Natural killer cell treated with Interleukin-12 subunit alpha and Interleukin-12 subunit beta and Interleukin-15 and Interleukin-18, amount 100 ng/mL, for 72 hours (primary cell): ENCODE measurements around the gene EFL1. TPM values are rescaled to one million over a fixed set of nuclear protein-coding genes. Genes with fewer than 3 reads are reported as not detected.

ENCODE experiments used
- ATAC-seq, 2 donors: fragments of 150-1000 bp; cut with Tn5 transposase in 1 of 2; sonication (Bioruptor Pico), chemical (Tn5 transposase) in 1 of 2; 2 replicates each; pipeline ENCODE4 v1.10.0; 2021
- DNase-seq: peaks from one replicate; pipeline ENCODE4 v3.0.0; 2022; ENCODE audit warnings: low spot score
- H3K27ac Mint-ChIP-seq, 2 donors: 1 replicate in 1 of 2; 2 replicates in 1 of 2; pipeline ENCODE4 v1.8.0; 2022; ENCODE audit warnings: mixed read lengths in 2 of 2, mild to moderate bottlenecking in 1 of 2, moderate library complexity in 1 of 2
- H3K27me3 Mint-ChIP-seq, 2 donors: 1 replicate in 1 of 2; 2 replicates in 1 of 2; pipeline ENCODE4 v1.8.0; 2022; ENCODE audit warnings: mixed read lengths in 2 of 2
- H3K36me3 Mint-ChIP-seq: one replicate; pipeline ENCODE4 v1.8.0; 2022; ENCODE audit warnings: mixed read lengths
- H3K4me1 Mint-ChIP-seq, 2 donors: 1 replicate in 1 of 2; 2 replicates in 1 of 2; pipeline ENCODE4 v1.8.0; 2022; ENCODE audit warnings: low read depth in 2 of 2, mixed read lengths in 2 of 2, mild to moderate bottlenecking in 1 of 2
- H3K4me3 Mint-ChIP-seq: one replicate; pipeline ENCODE4 v1.8.0; 2022; ENCODE audit warnings: mixed read lengths
- H3K9me3 Mint-ChIP-seq: 2 replicates; pipeline ENCODE4 v1.8.0; 2022; ENCODE audit warnings: mixed read lengths
- total RNA-seq, 2 donors: library from RNA; stranded (reverse); gene quantifications; one replicate each; pipeline ENCODE4 v1.2.3, GENCODE V29; 2022

Gene EFL1
- total RNA-seq, 2 donors from 2014 or later = 23.4 to 35.6 TPM

GRCh38 chr15:82181371-82181770, 81.2 kb downstream of the EFL1 start:
- Mint-ChIP-seq H3K27me3 (no peaks in the 10 kb centered on the region), H3K36me3 (no peaks in the 10 kb centered on the region), H3K9me3 (no peaks in the 10 kb centered on the region), H3K27ac (no peak overlapping the region), H3K4me1 (peaks cover 13 to 17% of the 10 kb centered on the region in 2 donors), H3K4me3 (no peak overlapping the region)
- no peak for ATAC-seq
- no peak for DNase-seq

GRCh38 chr15:82178061-82178460, 84.5 kb downstream of the EFL1 start:
- DNase-seq (no peak), ATAC-seq (no peak)
- no peak overlapping the region for H3K4me3 Mint-ChIP-seq
- peak overlapping the region in 1 of 2 donors; percentile 68 for H3K27ac Mint-ChIP-seq
- H3K9me3 Mint-ChIP-seq = no peaks in the 10 kb centered on the region
- no peaks in the 10 kb centered on the region for H3K27me3 Mint-ChIP-seq
- no peaks in the 10 kb centered on the region for H3K36me3 Mint-ChIP-seq
- H3K4me1 Mint-ChIP-seq = peaks cover 13 to 18% of the 10 kb centered on the region in 2 donors

GRCh38 chr15:82177291-82178010, 85.1 kb downstream of the EFL1 start:
- no peak for ATAC-seq
- DNase-seq = no peak
- peak overlapping the region in 1 of 2 donors; percentile 68 for H3K27ac Mint-ChIP-seq
- no peaks in the 10 kb centered on the region for H3K27me3 Mint-ChIP-seq
- H3K4me1 Mint-ChIP-seq = peaks cover 13 to 18% of the 10 kb centered on the region in 2 donors
- no peaks in the 10 kb centered on the region for H3K9me3 Mint-ChIP-seq
- no peak overlapping the region for H3K4me3 Mint-ChIP-seq
- no peaks in the 10 kb centered on the region for H3K36me3 Mint-ChIP-seq

- peaks cover 13 to 23% of the 10 kb centered on the region in 2 donors for H3K4me1 Mint-ChIP-seq
- DNase-seq = no peak
- H3K27me3 Mint-ChIP-seq = no peaks in the 10 kb centered on the region
Measured at GRCh38 chr15:82176542-82176941, 86.0 kb downstream of the EFL1 start.

GRCh38 chr15:82174471-82175235, 87.9 kb downstream of the EFL1 start:
- Mint-ChIP-seq H3K27me3 (no peaks in the 10 kb centered on the region), H3K36me3 (no peaks in the 10 kb centered on the region)
- ATAC-seq = no peak

More at GRCh38 chr15:82176542-82176941, 86.0 kb downstream of the EFL1 start:
- ATAC-seq = no peak
- Mint-ChIP-seq H3K9me3 (no peaks in the 10 kb centered on the region), H3K4me3 (no peak overlapping the region), H3K27ac (peak overlapping the region in 1 of 2 donors; percentile 68), H3K36me3 (no peaks in the 10 kb centered on the region)

GRCh38 chr15:82173108-82173507, 89.4 kb downstream of the EFL1 start:
- Mint-ChIP-seq H3K27ac (no peak overlapping the region), H3K4me1 (peaks cover 30 to 47% of the 10 kb centered on the region in 2 donors), H3K36me3 (no peaks in the 10 kb centered on the region), H3K9me3 (no peaks in the 10 kb centered on the region), H3K27me3 (no peaks in the 10 kb centered on the region), H3K4me3 (no peak overlapping the region)
- DNase-seq = no peak
- no peak for ATAC-seq

More at GRCh38 chr15:82174471-82175235, 87.9 kb downstream of the EFL1 start:
- Mint-ChIP-seq H3K9me3 (no peaks in the 10 kb centered on the region), H3K4me3 (no peak overlapping the region), H3K4me1 (peaks cover 20 to 34% of the 10 kb centered on the region in 2 donors), H3K27ac (peak overlapping the region in 1 of 2 donors; percentile 33)
- DNase-seq = no peak

- no peak overlapping the region for H3K4me3 Mint-ChIP-seq
- H3K27me3 Mint-ChIP-seq = no peaks in the 10 kb centered on the region
- H3K9me3 Mint-ChIP-seq = no peaks in the 10 kb centered on the region
- H3K36me3 Mint-ChIP-seq = no peaks in the 10 kb centered on the region
- H3K27ac Mint-ChIP-seq = no peak overlapping the region
- ATAC-seq (no peak), DNase-seq (no peak)
- peaks cover 26 to 44% of the 10 kb centered on the region in 2 donors for H3K4me1 Mint-ChIP-seq
Measured at GRCh38 chr15:82172506-82172905, 90.0 kb downstream of the EFL1 start.

- H3K4me1 Mint-ChIP-seq = peaks cover 29 to 52% of the 10 kb centered on the region in 2 donors
- H3K9me3 Mint-ChIP-seq = no peaks in the 10 kb centered on the region
- DNase-seq (no peak), ATAC-seq (peak; percentile 65 to 79)
- no peaks in the 10 kb centered on the region for H3K36me3 Mint-ChIP-seq
- H3K27me3 Mint-ChIP-seq = no peaks in the 10 kb centered on the region
- peak overlapping the region; percentile 66 to 88 for H3K27ac Mint-ChIP-seq
- H3K4me3 Mint-ChIP-seq = peak overlapping the region; percentile 46
Measured at GRCh38 chr15:82168757-82169156, 93.8 kb downstream of the EFL1 start.

GRCh38 chr15:82168296-82168695, 94.2 kb downstream of the EFL1 start:
- no peak for ATAC-seq
- no peak for DNase-seq
- H3K4me3 Mint-ChIP-seq = peak overlapping the region; percentile 46
- H3K27me3 Mint-ChIP-seq = no peaks in the 10 kb centered on the region
- H3K27ac Mint-ChIP-seq = peak overlapping the region; percentile 66 to 88
- H3K9me3 Mint-ChIP-seq = no peaks in the 10 kb centered on the region
- H3K36me3 Mint-ChIP-seq = no peaks in the 10 kb centered on the region
- H3K4me1 Mint-ChIP-seq = peaks cover 29 to 52% of the 10 kb centered on the region in 2 donors

- Mint-ChIP-seq H3K27me3 (no peaks in the 10 kb centered on the region), H3K9me3 (no peaks in the 10 kb centered on the region), H3K27ac (peak overlapping the region; percentile 40 to 84), H3K4me3 (peak overlapping the region; percentile 15), H3K36me3 (peaks cover 10% of the 10 kb centered on the region), H3K4me1 (peaks cover 25 to 41% of the 10 kb centered on the region in 2 donors)
- DNase-seq = no peak
- peak in 1 of 2 donors; percentile 68 for ATAC-seq
Measured at GRCh38 chr15:82165948-82166376, 96.6 kb downstream of the EFL1 start.

GRCh38 chr15:82159922-82160321, 102.6 kb downstream of the EFL1 start:
- Mint-ChIP-seq H3K4me3 (no peak overlapping the region), H3K9me3 (no peaks in the 10 kb centered on the region), H3K27me3 (no peaks in the 10 kb centered on the region), H3K4me1 (peaks cover 0 to 1% of the 10 kb centered on the region in 2 donors), H3K27ac (no peak overlapping the region), H3K36me3 (peaks cover 16% of the 10 kb centered on the region)
- no peak for ATAC-seq
- DNase-seq = no peak

- no peak for DNase-seq
- Mint-ChIP-seq H3K9me3 (no peaks in the 10 kb centered on the region), H3K4me1 (no peaks in the 10 kb centered on the region), H3K36me3 (peaks cover 16% of the 10 kb centered on the region), H3K27me3 (no peaks in the 10 kb centered on the region), H3K4me3 (no peak overlapping the region), H3K27ac (no peak overlapping the region)
- ATAC-seq = no peak
Measured at GRCh38 chr15:82158811-82159210, 103.7 kb downstream of the EFL1 start.

- Mint-ChIP-seq H3K9me3 (no peaks in the 10 kb centered on the region), H3K4me3 (no peak overlapping the region), H3K27me3 (no peaks in the 10 kb centered on the region), H3K36me3 (peaks cover 20% of the 10 kb centered on the region), H3K27ac (no peak overlapping the region), H3K4me1 (no peaks in the 10 kb centered on the region)
- DNase-seq (no peak), ATAC-seq (no peak)
Measured at GRCh38 chr15:82150645-82151044, 111.9 kb downstream of the EFL1 start.

GRCh38 chr15:82146990-82147461, 115.5 kb downstream of the EFL1 start:
- ATAC-seq = no peak
- no peak for DNase-seq
- Mint-ChIP-seq H3K4me3 (no peak overlapping the region), H3K9me3 (no peaks in the 10 kb centered on the region), H3K27me3 (no peaks in the 10 kb centered on the region), H3K27ac (no peak overlapping the region), H3K36me3 (peaks cover 15% of the 10 kb centered on the region), H3K4me1 (no peaks in the 10 kb centered on the region)
